Right lobe of liver (tissue), 4 donors: ENCODE measurements around the gene RGPD6.
"Not testable (repeated sequence)": the region's sequence is repeated elsewhere in the genome, so short reads cannot be mapped to it uniquely, and the experiment has no call there.

Source experiments
- CTCF ChIP-seq, 4 donors: fragments of 200-600 bp in 3 of 4; fragments of 450-650 bp in 1 of 4; IDR thresholded peaks; one replicate each; pipeline versions ENCODE4 v1.5.1 to v1.8.0; 2016 to 2022; ENCODE audit warnings: antibody characterized with exemption in 4 of 4, mild to moderate bottlenecking in 2 of 4
- POLR2A ChIP-seq: fragments of 450-650 bp; IDR thresholded peaks from one replicate; pipeline ENCODE4 v1.6.1; 2017; ENCODE audit warnings: antibody characterized with exemption, mild to moderate bottlenecking
- donor health status: DM: no; HTN: no; CAD: no.
- donor health status: DM: no; HTN: no; CAD: no.
- donor health status: DM: no; HTN: yes; CAD: no.

GRCh38 chr2:110610613-110611250 lies 33.7 kb upstream of the RGPD6 start:
- TF ChIP-seq CTCF (IDR thresholded peaks at IDR 0.05); POLR2A: not testable (repeated sequence)
